ENCODE measurements around the gene PAFAH1B1.
"Not testable (repeated sequence)": the region's sequence is repeated elsewhere in the genome, so short reads cannot be mapped to it uniquely, and the experiment has no call there.

The PAFAH1B1 gene

GRCh38 chr17:2592971-2593820 is at the start of gene PAFAH1B1:
PAFAH1B1 (plus strand) TSS chr17:2593654; CDS start chr17:2638289, 44,635 bp downstream.
- Histone ChIP-seq H3K4me1 (ENCODE audit: control insufficient read depth in 2 of 2, insufficient read depth in 2 of 2, low read length in 2 of 2) (peaks cover 11 to 12% of the 10 kb centered on the region in 2 donors), H3K4me3 (ENCODE audit: low read length in 2 of 2) (peak within 1 kb of the TSS; percentile 88 to 95), H3K27ac (ENCODE audit: low read depth in 2 of 2, low read length in 2 of 2) (peak within 1 kb of the TSS; percentile 96 to 98), H3K27me3 (ENCODE audit: control insufficient read depth in 2 of 2, insufficient read depth in 2 of 2, low read length in 2 of 2) (no peaks in the 10 kb centered on the region), H3K36me3 (ENCODE audit: control insufficient read depth in 2 of 2, insufficient read depth in 2 of 2, low read length in 2 of 2) (no peaks in the 10 kb centered on the region), H3K9me3 (ENCODE audit: control insufficient read depth in 2 of 2, low read length in 2 of 2) (no peaks in the 10 kb centered on the region), H3K9ac (ENCODE audit: low read depth in 1 of 2, low read length in 2 of 2) (peak within 1 kb of the TSS; percentile 86 to 95)

GRCh38 chr17:2545393-2545792 is 48.1 kb upstream of the PAFAH1B1 start:
- Histone ChIP-seq H3K36me3 (ENCODE audit: control insufficient read depth in 2 of 2, insufficient read depth in 2 of 2, low read length in 2 of 2) (no peaks in the 10 kb centered on the region), H3K4me3 (ENCODE audit: low read length in 2 of 2) (no peak overlapping the region), H3K9me3 (ENCODE audit: control insufficient read depth in 2 of 2, low read length in 2 of 2) (no peaks in the 10 kb centered on the region), H3K9ac (ENCODE audit: low read depth in 1 of 2, low read length in 2 of 2) (no peak overlapping the region), H3K27me3 (ENCODE audit: control insufficient read depth in 2 of 2, insufficient read depth in 2 of 2, low read length in 2 of 2) (no peaks in the 10 kb centered on the region), H3K4me1 (ENCODE audit: control insufficient read depth in 2 of 2, insufficient read depth in 2 of 2, low read length in 2 of 2) (peaks cover 0 to 7% of the 10 kb centered on the region in 2 donors), H3K27ac (ENCODE audit: low read depth in 2 of 2, low read length in 2 of 2) (peak overlapping the region in 1 of 2 donors; percentile 13)

GRCh38 chr17:2547176-2547575 is 46.3 kb upstream of the PAFAH1B1 start:
- H3K27ac ChIP-seq (ENCODE audit: low read depth in 2 of 2, low read length in 2 of 2), result no peak overlapping the region
- no peaks in the 10 kb centered on the region for H3K27me3 ChIP-seq (ENCODE audit: control insufficient read depth in 2 of 2, insufficient read depth in 2 of 2, low read length in 2 of 2)
- H3K4me3 ChIP-seq (ENCODE audit: low read length in 2 of 2), result no peak overlapping the region
- H3K4me1 ChIP-seq (ENCODE audit: control insufficient read depth in 2 of 2, insufficient read depth in 2 of 2, low read length in 2 of 2), result peaks cover 0 to 7% of the 10 kb centered on the region in 2 donors
- H3K9me3 ChIP-seq (ENCODE audit: control insufficient read depth in 2 of 2, low read length in 2 of 2), result no peaks in the 10 kb centered on the region
- no peaks in the 10 kb centered on the region for H3K36me3 ChIP-seq (ENCODE audit: control insufficient read depth in 2 of 2, insufficient read depth in 2 of 2, low read length in 2 of 2)
- no peak overlapping the region for H3K9ac ChIP-seq (ENCODE audit: low read depth in 1 of 2, low read length in 2 of 2)

- H3K4me3 ChIP-seq (ENCODE audit: low read length in 2 of 2); H3K27ac ChIP-seq (ENCODE audit: low read depth in 2 of 2, low read length in 2 of 2); H3K36me3 ChIP-seq (ENCODE audit: control insufficient read depth in 2 of 2, insufficient read depth in 2 of 2, low read length in 2 of 2); H3K9ac ChIP-seq (ENCODE audit: low read depth in 1 of 2, low read length in 2 of 2); H3K4me1 ChIP-seq (ENCODE audit: control insufficient read depth in 2 of 2, insufficient read depth in 2 of 2, low read length in 2 of 2); H3K27me3 ChIP-seq (ENCODE audit: control insufficient read depth in 2 of 2, insufficient read depth in 2 of 2, low read length in 2 of 2); H3K9me3 ChIP-seq (ENCODE audit: control insufficient read depth in 2 of 2, low read length in 2 of 2): not testable (repeated sequence)
Measured at GRCh38 chr17:2548026-2548425, 45.4 kb upstream of the PAFAH1B1 start.

GRCh38 chr17:2549392-2550211 is 43.9 kb upstream of the PAFAH1B1 start:
- no peaks in the 10 kb centered on the region for H3K9me3 ChIP-seq (ENCODE audit: control insufficient read depth in 2 of 2, low read length in 2 of 2)
- no peak overlapping the region for H3K4me3 ChIP-seq (ENCODE audit: low read length in 2 of 2)
- no peaks in the 10 kb centered on the region for H3K36me3 ChIP-seq (ENCODE audit: control insufficient read depth in 2 of 2, insufficient read depth in 2 of 2, low read length in 2 of 2)
- H3K27me3 ChIP-seq (ENCODE audit: control insufficient read depth in 2 of 2, insufficient read depth in 2 of 2, low read length in 2 of 2), result no peaks in the 10 kb centered on the region
- H3K4me1 ChIP-seq (ENCODE audit: control insufficient read depth in 2 of 2, insufficient read depth in 2 of 2, low read length in 2 of 2), result peaks cover 0 to 7% of the 10 kb centered on the region in 2 donors
- H3K9ac ChIP-seq (ENCODE audit: low read depth in 1 of 2, low read length in 2 of 2), result no peak overlapping the region
- H3K27ac ChIP-seq (ENCODE audit: low read depth in 2 of 2, low read length in 2 of 2), result no peak overlapping the region

GRCh38 chr17:2551493-2551892 is 42.0 kb upstream of the PAFAH1B1 start:
- H3K27ac ChIP-seq (ENCODE audit: low read depth in 2 of 2, low read length in 2 of 2), result no peak overlapping the region
- H3K4me3 ChIP-seq (ENCODE audit: low read length in 2 of 2), result no peak overlapping the region
- no peaks in the 10 kb centered on the region for H3K9me3 ChIP-seq (ENCODE audit: control insufficient read depth in 2 of 2, low read length in 2 of 2)
- H3K4me1 ChIP-seq (ENCODE audit: control insufficient read depth in 2 of 2, insufficient read depth in 2 of 2, low read length in 2 of 2), result peaks cover 0 to 7% of the 10 kb centered on the region in 2 donors
- H3K27me3 ChIP-seq (ENCODE audit: control insufficient read depth in 2 of 2, insufficient read depth in 2 of 2, low read length in 2 of 2), result no peaks in the 10 kb centered on the region
- no peak overlapping the region for H3K9ac ChIP-seq (ENCODE audit: low read depth in 1 of 2, low read length in 2 of 2)
- no peaks in the 10 kb centered on the region for H3K36me3 ChIP-seq (ENCODE audit: control insufficient read depth in 2 of 2, insufficient read depth in 2 of 2, low read length in 2 of 2)

GRCh38 chr17:2551928-2552327 is 41.5 kb upstream of the PAFAH1B1 start:
- H3K36me3 ChIP-seq (ENCODE audit: control insufficient read depth in 2 of 2, insufficient read depth in 2 of 2, low read length in 2 of 2), result no peaks in the 10 kb centered on the region
- no peak overlapping the region for H3K27ac ChIP-seq (ENCODE audit: low read depth in 2 of 2, low read length in 2 of 2)
- no peaks in the 10 kb centered on the region for H3K9me3 ChIP-seq (ENCODE audit: control insufficient read depth in 2 of 2, low read length in 2 of 2)
- H3K4me1 ChIP-seq (ENCODE audit: control insufficient read depth in 2 of 2, insufficient read depth in 2 of 2, low read length in 2 of 2), result peaks cover 0 to 7% of the 10 kb centered on the region in 2 donors
- H3K27me3 ChIP-seq (ENCODE audit: control insufficient read depth in 2 of 2, insufficient read depth in 2 of 2, low read length in 2 of 2), result no peaks in the 10 kb centered on the region
- H3K4me3 ChIP-seq (ENCODE audit: low read length in 2 of 2), result no peak overlapping the region
- no peak overlapping the region for H3K9ac ChIP-seq (ENCODE audit: low read depth in 1 of 2, low read length in 2 of 2)

- Histone ChIP-seq H3K27ac (ENCODE audit: low read depth in 2 of 2, low read length in 2 of 2) (no peak overlapping the region), H3K4me3 (ENCODE audit: low read length in 2 of 2) (no peak overlapping the region), H3K4me1 (ENCODE audit: control insufficient read depth in 2 of 2, insufficient read depth in 2 of 2, low read length in 2 of 2) (no peaks in the 10 kb centered on the region), H3K27me3 (ENCODE audit: control insufficient read depth in 2 of 2, insufficient read depth in 2 of 2, low read length in 2 of 2) (no peaks in the 10 kb centered on the region), H3K36me3 (ENCODE audit: control insufficient read depth in 2 of 2, insufficient read depth in 2 of 2, low read length in 2 of 2) (no peaks in the 10 kb centered on the region), H3K9me3 (ENCODE audit: control insufficient read depth in 2 of 2, low read length in 2 of 2) (no peaks in the 10 kb centered on the region), H3K9ac (ENCODE audit: low read depth in 1 of 2, low read length in 2 of 2) (no peak overlapping the region)
Measured at GRCh38 chr17:2560658-2561057, 32.8 kb upstream of the PAFAH1B1 start.

- Histone ChIP-seq H3K36me3 (ENCODE audit: control insufficient read depth in 2 of 2, insufficient read depth in 2 of 2, low read length in 2 of 2) (no peaks in the 10 kb centered on the region), H3K27me3 (ENCODE audit: control insufficient read depth in 2 of 2, insufficient read depth in 2 of 2, low read length in 2 of 2) (no peaks in the 10 kb centered on the region), H3K4me1 (ENCODE audit: control insufficient read depth in 2 of 2, insufficient read depth in 2 of 2, low read length in 2 of 2) (no peaks in the 10 kb centered on the region), H3K27ac (ENCODE audit: low read depth in 2 of 2, low read length in 2 of 2) (no peak overlapping the region), H3K9me3 (ENCODE audit: control insufficient read depth in 2 of 2, low read length in 2 of 2) (no peaks in the 10 kb centered on the region), H3K4me3 (ENCODE audit: low read length in 2 of 2) (no peak overlapping the region), H3K9ac (ENCODE audit: low read depth in 1 of 2, low read length in 2 of 2) (no peak overlapping the region)
Measured at GRCh38 chr17:2562162-2562858, 31.1 kb upstream of the PAFAH1B1 start.

- no peaks in the 10 kb centered on the region for H3K9me3 ChIP-seq (ENCODE audit: control insufficient read depth in 2 of 2, low read length in 2 of 2)
- no peaks in the 10 kb centered on the region for H3K27me3 ChIP-seq (ENCODE audit: control insufficient read depth in 2 of 2, insufficient read depth in 2 of 2, low read length in 2 of 2)
- no peaks in the 10 kb centered on the region for H3K4me1 ChIP-seq (ENCODE audit: control insufficient read depth in 2 of 2, insufficient read depth in 2 of 2, low read length in 2 of 2)
- no peaks in the 10 kb centered on the region for H3K36me3 ChIP-seq (ENCODE audit: control insufficient read depth in 2 of 2, insufficient read depth in 2 of 2, low read length in 2 of 2)
- no peak overlapping the region for H3K4me3 ChIP-seq (ENCODE audit: low read length in 2 of 2)
- no peak overlapping the region for H3K27ac ChIP-seq (ENCODE audit: low read depth in 2 of 2, low read length in 2 of 2)
- no peak overlapping the region for H3K9ac ChIP-seq (ENCODE audit: low read depth in 1 of 2, low read length in 2 of 2)
Measured at GRCh38 chr17:2563061-2563460, 30.4 kb upstream of the PAFAH1B1 start.

Measured in mucosa of rectum (tissue), 2 donors.